Sigmoid colon (tissue), 7 donors: ENCODE results near the gene SLC22A3. TPM values are rescaled to one million over a fixed set of nuclear protein-coding genes. Genes with fewer than 3 reads are reported as not detected.

Experiments used
- DNase-seq: peaks from one replicate; pipeline ENCODE4 v3.0.0-alpha.2; 2019
- H3K27ac ChIP-seq, 4 donors: fragments of 200-600 bp; sonication (generic); one replicate each; pipeline ENCODE4 v1.5.1; 2016 to 2019; ENCODE audit warnings: mild to moderate bottlenecking in 1 of 4
- H3K27me3 ChIP-seq, 3 donors: fragments of 200-600 bp; sonication (generic); one replicate each; pipeline ENCODE4 v1.5.1; 2019; ENCODE audit warnings: mild to moderate bottlenecking in 1 of 3
- H3K36me3 ChIP-seq, 4 donors: fragments of 200-600 bp; sonication (generic); one replicate each; pipeline ENCODE4 v1.5.1; 2016 to 2019
- H3K4me1 ChIP-seq, 4 donors: fragments of 200-600 bp; sonication (generic); one replicate each; pipeline ENCODE4 v1.5.1; 2017 to 2019
- H3K4me3 ChIP-seq, 4 donors: fragments of 200-600 bp; sonication (generic); one replicate each; pipeline ENCODE4 v1.5.1; 2017 to 2019; ENCODE audit warnings: mild to moderate bottlenecking in 2 of 4, moderate library complexity in 1 of 4
- H3K9me3 ChIP-seq, 4 donors: fragments of 200-600 bp in 3 of 4; sonication (generic) in 3 of 4; one replicate each; pipeline versions ENCODE4 v1.5.1 to v1.6.1; 2013 to 2019
- EP300 ChIP-seq, 4 donors: sonication (generic); formaldehyde crosslinking; IDR thresholded peaks; one replicate each; pipeline ENCODE4 v1.6.1; 2017; ENCODE audit warnings: antibody characterized with exemption in 4 of 4
- POLR2A ChIP-seq, 2 donors: fragments of 450-650 bp; IDR thresholded peaks; one replicate each; pipeline ENCODE4 v1.6.1; 2016; ENCODE audit warnings: antibody characterized with exemption in 2 of 2, mild to moderate bottlenecking in 2 of 2, moderate library complexity in 2 of 2
- POLR2AphosphoS5 ChIP-seq, 4 donors: sonication (generic); formaldehyde crosslinking; IDR thresholded peaks; one replicate each; pipeline ENCODE4 v1.6.1; 2017; ENCODE audit warnings: antibody characterized with exemption in 4 of 4
- WGBS, 2 donors: extraction: QIAGEN DNeasy Blood & Tissue Kit; methylation state at CpG; one replicate each; pipeline ENCODE4 v1.1.7; 2013; 5-methylcytosine and 5-hydroxymethylcytosine counted together
- intact Hi-C: fragments of 100-400 bp; cut with DNase I; formaldehyde crosslinking; loops from one replicate; pipeline ENCODE4 v1.15.1; 2023
- polyA plus RNA-seq, 3 donors: library from polyadenylated mRNA; stranded (reverse); fragments of 200-250 nt; gene quantifications; one replicate each; pipeline ENCODE4 v1.2.3, GENCODE V29; 2013
- total RNA-seq, 4 donors: library from RNA; depleted of rRNA; stranded (reverse); fragments of >200 nt; gene quantifications; one replicate each; pipeline ENCODE4 v1.1.0, GENCODE V29; 2016
- TF ChIP-seq, protein P1 (sequence below), 4 experiments: fragments of 450-650 bp in 3 of 4; fragments of 200-600 bp in 1 of 4; IDR thresholded peaks; one replicate each; pipeline ENCODE4 v1.5.1; 2016 to 2019; ENCODE audit warnings: antibody characterized with exemption in 4 of 4, mild to moderate bottlenecking in 3 of 4, moderate library complexity in 2 of 4
- donor health status: healthy with polysubstance abuse.
- donor health status: Bipolar disorder and iron deficiency.
- donor health status: healthy.

The SLC22A3 gene
- total and polyA plus RNA-seq, 7 donors = 0.23 to 26.3 (median 13.6) TPM

GRCh38 chr6:160303806-160304205 is 44.4 kb upstream of the SLC22A3 start:
- H3K36me3 ChIP-seq = no peaks in the 10 kb centered on the region
- H3K27ac ChIP-seq = no peak overlapping the region
- H3K9me3 ChIP-seq = no peaks in the 10 kb centered on the region
- DNase-seq = no peak
- TF ChIP-seq POLR2AphosphoS5 (IDR thresholded peaks at IDR 0.05) = no peak
- TF ChIP-seq EP300 (IDR thresholded peaks at IDR 0.05) = no peak
- TF ChIP-seq POLR2A (IDR thresholded peaks at IDR 0.05) = no peak
- TF ChIP-seq, protein P1, sequence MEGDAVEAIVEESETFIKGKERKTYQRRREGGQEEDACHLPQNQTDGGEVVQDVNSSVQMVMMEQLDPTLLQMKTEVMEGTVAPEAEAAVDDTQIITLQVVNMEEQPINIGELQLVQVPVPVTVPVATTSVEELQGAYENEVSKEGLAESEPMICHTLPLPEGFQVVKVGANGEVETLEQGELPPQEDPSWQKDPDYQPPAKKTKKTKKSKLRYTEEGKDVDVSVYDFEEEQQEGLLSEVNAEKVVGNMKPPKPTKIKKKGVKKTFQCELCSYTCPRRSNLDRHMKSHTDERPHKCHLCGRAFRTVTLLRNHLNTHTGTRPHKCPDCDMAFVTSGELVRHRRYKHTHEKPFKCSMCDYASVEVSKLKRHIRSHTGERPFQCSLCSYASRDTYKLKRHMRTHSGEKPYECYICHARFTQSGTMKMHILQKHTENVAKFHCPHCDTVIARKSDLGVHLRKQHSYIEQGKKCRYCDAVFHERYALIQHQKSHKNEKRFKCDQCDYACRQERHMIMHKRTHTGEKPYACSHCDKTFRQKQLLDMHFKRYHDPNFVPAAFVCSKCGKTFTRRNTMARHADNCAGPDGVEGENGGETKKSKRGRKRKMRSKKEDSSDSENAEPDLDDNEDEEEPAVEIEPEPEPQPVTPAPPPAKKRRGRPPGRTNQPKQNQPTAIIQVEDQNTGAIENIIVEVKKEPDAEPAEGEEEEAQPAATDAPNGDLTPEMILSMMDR (IDR thresholded peaks at IDR 0.05) = no peak
- no peak overlapping the region for H3K4me3 ChIP-seq
- 49 to 85% methylated on average over 2 of the region's 2 CpGs for WGBS, 2 donors
- H3K4me1 ChIP-seq = peaks cover 0 to 9% (median 7%) of the 10 kb centered on the region in 4 donors
- no peaks in the 10 kb centered on the region for H3K27me3 ChIP-seq
- intact Hi-C loops = no loop called here

DNA sequence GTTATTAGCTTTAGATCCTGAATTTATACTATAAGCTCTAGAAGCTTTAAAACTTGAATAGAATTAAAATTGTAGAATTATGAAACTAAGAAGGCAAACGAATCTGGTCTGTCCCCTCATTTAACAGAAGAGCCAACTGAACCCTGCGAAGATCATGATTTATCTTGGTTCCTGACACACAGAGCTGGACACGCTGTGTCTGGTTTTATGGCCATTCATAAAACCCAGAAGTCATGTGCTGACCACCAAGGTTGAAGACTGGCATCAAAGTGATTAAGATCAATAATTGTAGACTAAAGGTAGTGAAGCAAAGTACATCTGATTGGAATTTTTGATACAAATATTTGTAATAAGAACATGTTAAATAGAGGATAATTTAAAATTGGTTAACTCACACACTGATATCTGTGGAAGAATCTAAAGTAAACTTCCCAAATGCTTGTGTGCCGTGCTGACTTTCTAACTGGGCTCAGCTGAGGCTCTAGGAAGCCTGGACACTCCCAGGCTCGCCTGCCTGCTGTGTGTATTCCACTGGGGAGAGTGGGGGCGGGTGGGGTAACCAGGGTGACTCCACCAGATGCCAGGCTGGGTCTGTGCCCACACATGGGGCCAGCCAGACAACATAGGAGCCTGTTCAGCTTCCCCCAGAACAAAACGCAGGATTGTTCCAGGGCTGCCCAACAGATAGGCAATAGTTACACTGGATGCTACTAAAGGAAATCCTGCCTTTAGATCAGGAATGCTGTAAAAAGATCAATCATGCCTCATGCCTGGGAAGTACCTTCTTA is 42.1 kb upstream of the SLC22A3 start:
- peak; percentile 79 for DNase-seq
- TF ChIP-seq, protein P1 (IDR thresholded peaks at IDR 0.05) = no peak
- Histone ChIP-seq H3K4me3 (no peak overlapping the region), H3K27ac (peak overlapping the region in 1 of 4 donors; percentile 17), H3K9me3 (peaks cover 0 to 2% (median 0%) of the 10 kb centered on the region in 4 donors), H3K4me1 (peaks cover 0 to 8% (median 6%) of the 10 kb centered on the region in 4 donors), H3K27me3 (no peaks in the 10 kb centered on the region), H3K36me3 (no peaks in the 10 kb centered on the region)
- intact Hi-C loops = no loop called here
- WGBS, 2 donors = 44 to 47% methylated on average over 7 of the region's 7 CpGs

GRCh38 chr6:160309718-160310117 is 38.5 kb upstream of the SLC22A3 start:
- Histone ChIP-seq H3K27ac (no peak overlapping the region), H3K9me3 (peaks cover 0 to 7% (median 2%) of the 10 kb centered on the region in 4 donors), H3K4me3 (no peak overlapping the region), H3K4me1 (peaks cover 0 to 8% (median 3%) of the 10 kb centered on the region in 4 donors), H3K36me3 (no peaks in the 10 kb centered on the region), H3K27me3 (no peaks in the 10 kb centered on the region)
- no peak for DNase-seq
- intact Hi-C loops = no loop called here
- TF ChIP-seq EP300 (IDR thresholded peaks at IDR 0.05) (no peak), POLR2AphosphoS5 (IDR thresholded peaks at IDR 0.05) (no peak), POLR2A (IDR thresholded peaks at IDR 0.05) (no peak)
- TF ChIP-seq, protein P1 (IDR thresholded peaks at IDR 0.05) = no peak

DNA sequence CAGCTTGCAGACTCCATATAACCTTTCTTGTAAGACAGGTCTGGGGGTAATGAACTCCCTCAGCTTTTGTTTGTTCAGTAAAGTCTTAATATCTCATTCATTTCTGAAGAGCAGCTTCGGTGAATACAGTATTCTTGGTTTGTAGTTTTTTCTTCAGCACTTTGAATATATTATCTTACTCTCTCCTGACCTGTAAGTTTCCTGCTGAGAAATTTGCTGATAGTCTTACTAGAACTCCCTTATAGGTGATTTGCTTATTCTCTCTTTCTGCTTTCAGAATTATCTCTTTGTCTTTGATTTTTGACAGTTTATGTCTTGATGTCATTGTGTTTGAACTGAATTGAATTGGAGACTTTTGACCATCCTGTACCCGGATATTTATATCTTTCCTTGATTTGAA is 35.3 kb upstream of the SLC22A3 start:
- no peak for TF ChIP-seq EP300 (IDR thresholded peaks at IDR 0.05)
- TF ChIP-seq POLR2AphosphoS5 (IDR thresholded peaks at IDR 0.05) = no peak
- TF ChIP-seq POLR2A (IDR thresholded peaks at IDR 0.05) = no peak
- TF ChIP-seq, protein P1 (IDR thresholded peaks at IDR 0.05) = no peak
- intact Hi-C loops = no loop called here
- H3K9me3 ChIP-seq = peaks cover 0 to 7% (median 2%) of the 10 kb centered on the region in 4 donors
- no peak for DNase-seq
- no peaks in the 10 kb centered on the region for H3K4me1 ChIP-seq
- no peak overlapping the region for H3K4me3 ChIP-seq
- H3K27ac ChIP-seq = no peak overlapping the region
- no peaks in the 10 kb centered on the region for H3K27me3 ChIP-seq
- no peaks in the 10 kb centered on the region for H3K36me3 ChIP-seq
- 85 to 92% methylated on average over 2 of the region's 2 CpGs for WGBS, 2 donors

DNA sequence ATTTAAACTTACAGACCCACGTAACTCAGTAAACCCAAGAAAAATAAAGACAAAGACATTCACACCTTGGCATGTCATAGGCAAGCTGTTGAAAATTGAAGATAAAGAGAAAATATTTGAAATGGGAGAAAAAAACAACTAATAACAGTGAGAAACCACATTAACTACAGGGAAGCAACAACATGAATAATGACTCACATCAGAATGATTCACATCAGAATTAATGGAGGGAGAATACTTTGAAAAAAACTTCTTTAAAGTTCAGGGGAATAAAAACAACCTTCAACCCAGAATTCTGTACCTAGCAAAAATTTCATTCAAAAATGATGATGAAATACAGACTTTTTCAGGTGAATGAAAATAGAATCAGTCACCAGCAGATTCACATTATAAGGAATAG is 32.9 kb upstream of the SLC22A3 start:
- Histone ChIP-seq H3K36me3 (no peaks in the 10 kb centered on the region), H3K9me3 (peaks cover 0 to 6% (median 2%) of the 10 kb centered on the region in 4 donors), H3K4me1 (no peaks in the 10 kb centered on the region), H3K27ac (no peak overlapping the region), H3K27me3 (no peaks in the 10 kb centered on the region), H3K4me3 (no peak overlapping the region)
- intact Hi-C loops = no loop called here
- WGBS, 2 donors = 94 to 100% methylated on average over 1 of the region's 1 CpG
- no peak for DNase-seq
- no peak for TF ChIP-seq EP300 (IDR thresholded peaks at IDR 0.05)
- TF ChIP-seq, protein P1 (IDR thresholded peaks at IDR 0.05) = no peak
- TF ChIP-seq POLR2A (IDR thresholded peaks at IDR 0.05) = no peak
- no peak for TF ChIP-seq POLR2AphosphoS5 (IDR thresholded peaks at IDR 0.05)
